HT-29 (cell line): Measurements from ENCODE around the gene PCDHB7. TPM values are rescaled to one million over a fixed set of nuclear protein-coding genes. Genes with fewer than 3 reads are reported as not detected.
"Not testable (repeated sequence)": the region's sequence is repeated elsewhere in the genome, so short reads cannot be mapped to it uniquely, and the experiment has no call there.

Source experiments
- DNase-seq: peaks from one replicate; pipeline ENCODE4 v3.0.0-alpha.2; 2015; ENCODE audit warnings: low spot score
- total RNA-seq: library from RNA; depleted of rRNA; stranded (reverse); fragments of >200 nt; shearing (Covaris generic); gene quantifications from 2 replicates; pipeline ENCODE4 v1.2.3, GENCODE V29; 2014

Gene PCDHB7
- total RNA-seq, 1 experiment from 2014 or later = 0.05 TPM

DNA sequence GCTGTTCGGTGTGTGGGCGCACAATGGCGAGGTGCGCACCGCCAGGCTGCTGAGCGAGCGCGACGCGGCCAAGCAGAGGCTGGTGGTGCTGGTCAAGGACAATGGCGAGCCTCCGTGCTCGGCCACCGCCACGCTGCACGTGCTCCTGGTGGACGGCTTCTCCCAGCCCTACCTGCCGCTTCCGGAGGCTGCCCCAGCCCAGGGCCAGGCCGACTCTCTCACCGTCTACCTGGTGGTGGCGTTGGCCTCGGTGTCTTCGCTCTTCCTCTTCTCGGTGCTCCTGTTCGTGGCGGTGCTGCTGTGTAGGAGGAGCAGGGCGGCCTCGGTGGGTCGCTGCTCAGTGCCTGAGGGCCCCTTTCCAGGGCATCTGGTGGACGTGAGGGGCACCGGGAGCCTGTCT lies 7.4 kb downstream of the PCDHB7 start:
- DNase-seq = not testable (repeated sequence)

DNA sequence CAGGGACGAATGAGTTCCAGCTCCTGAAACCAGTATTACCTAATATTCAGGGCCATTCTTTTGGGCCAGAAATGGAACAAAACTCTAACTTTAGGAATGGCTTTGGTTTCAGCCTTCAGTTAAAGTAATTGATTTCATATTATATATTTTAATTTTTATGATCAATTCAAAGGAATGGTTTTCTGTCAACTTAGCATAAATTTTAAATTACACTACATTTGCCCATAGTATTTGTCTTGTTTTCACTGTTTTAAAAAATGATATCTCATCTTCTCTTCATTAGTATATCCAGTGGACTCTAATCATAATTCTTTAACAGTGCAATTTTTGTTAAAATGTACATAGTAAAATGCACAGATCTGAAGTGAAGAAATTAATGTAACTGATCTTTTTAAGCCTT lies 7.9 kb downstream of the PCDHB7 start:
- DNase-seq = no peak

DNA sequence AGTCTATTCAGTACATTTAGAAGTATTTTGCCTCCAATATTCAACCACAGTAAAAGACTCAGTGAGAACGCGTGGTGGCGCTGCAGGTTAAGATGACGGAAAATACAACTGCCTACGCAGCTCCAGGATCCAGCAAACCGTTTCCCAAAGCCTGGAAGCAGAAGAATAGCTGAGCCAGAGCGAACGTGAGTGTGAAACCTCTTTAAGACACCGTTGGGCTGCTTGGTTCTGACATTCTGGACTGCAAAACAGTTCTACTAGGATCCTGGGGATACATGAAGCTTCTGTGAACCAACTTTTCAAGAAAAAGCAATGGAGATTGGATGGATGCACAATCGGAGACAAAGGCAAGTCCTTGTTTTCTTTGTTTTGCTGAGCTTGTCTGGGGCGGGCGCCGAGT lies 9.8 kb downstream of the PCDHB7 start, which contains the start of gene PCDHB16:
Gene PCDHB16, plus strand, starts transcription at position 140 of the 400 bp plus-strand sequence. Its CDS starts 173 bp downstream, at position 313.
- peak; percentile 35 for DNase-seq

DNA sequence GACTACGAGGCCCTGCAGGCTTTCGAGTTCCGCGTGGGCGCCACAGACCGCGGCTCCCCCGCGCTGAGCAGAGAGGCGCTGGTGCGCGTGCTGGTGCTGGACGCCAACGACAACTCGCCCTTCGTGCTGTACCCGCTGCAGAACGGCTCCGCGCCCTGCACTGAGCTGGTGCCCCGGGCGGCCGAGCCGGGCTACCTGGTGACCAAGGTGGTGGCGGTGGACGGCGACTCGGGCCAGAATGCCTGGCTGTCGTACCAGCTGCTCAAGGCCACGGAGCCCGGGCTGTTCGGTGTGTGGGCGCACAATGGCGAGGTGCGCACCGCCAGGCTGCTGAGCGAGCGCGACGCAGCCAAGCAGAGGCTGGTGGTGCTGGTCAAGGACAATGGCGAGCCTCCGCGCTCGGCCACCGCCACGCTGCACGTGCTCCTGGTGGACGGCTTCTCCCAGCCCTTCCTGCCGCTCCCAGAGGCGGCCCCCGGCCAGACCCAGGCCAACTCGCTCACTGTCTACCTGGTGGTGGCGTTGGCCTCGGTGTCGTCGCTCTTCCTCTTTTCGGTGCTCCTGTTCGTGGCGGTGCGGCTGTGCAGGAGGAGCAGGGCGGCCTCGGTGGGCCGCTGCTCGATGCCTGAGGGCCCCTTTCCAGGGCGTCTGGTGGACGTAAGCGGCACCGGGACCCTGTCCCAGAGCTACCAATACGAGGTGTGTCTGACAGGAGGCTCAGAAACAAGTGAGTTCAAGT lies 11.8 kb downstream of the PCDHB7 start:
- DNase-seq = not testable (repeated sequence)

DNA sequence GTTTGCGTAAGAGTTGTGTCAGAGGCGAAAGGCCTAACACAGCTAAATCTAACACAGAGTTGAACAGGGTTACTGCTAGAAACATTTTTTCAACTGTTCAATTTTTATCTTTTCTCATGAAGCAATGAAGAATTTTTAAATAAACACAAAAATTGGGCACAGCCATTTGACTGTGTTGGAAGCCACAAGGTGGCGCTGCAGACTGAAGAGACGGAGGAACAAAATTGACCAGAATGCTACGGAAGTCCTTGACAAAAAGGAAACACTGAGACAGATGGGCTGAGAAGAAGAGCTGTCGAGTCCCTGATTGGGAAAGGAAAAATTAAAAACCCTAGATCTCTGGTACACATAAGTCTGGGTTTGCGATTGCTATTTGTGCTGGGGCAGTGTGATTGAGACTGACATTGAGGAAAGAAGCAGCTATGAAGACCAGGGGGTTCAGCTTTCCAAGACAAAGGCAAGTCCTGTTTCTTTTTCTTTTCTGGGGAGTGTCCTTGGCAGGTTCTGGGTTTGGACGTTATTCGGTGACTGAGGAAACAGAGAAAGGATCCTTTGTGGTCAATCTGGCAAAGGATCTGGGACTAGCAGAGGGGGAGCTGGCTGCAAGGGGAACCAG lies 14.6 kb downstream of the PCDHB7 start, which contains the start of gene PCDHB9:
Gene PCDHB9, plus strand, starts transcription at position 265 of the 616 bp plus-strand sequence. Its CDS starts 158 bp downstream, at position 423.
- no peak for DNase-seq

DNA sequence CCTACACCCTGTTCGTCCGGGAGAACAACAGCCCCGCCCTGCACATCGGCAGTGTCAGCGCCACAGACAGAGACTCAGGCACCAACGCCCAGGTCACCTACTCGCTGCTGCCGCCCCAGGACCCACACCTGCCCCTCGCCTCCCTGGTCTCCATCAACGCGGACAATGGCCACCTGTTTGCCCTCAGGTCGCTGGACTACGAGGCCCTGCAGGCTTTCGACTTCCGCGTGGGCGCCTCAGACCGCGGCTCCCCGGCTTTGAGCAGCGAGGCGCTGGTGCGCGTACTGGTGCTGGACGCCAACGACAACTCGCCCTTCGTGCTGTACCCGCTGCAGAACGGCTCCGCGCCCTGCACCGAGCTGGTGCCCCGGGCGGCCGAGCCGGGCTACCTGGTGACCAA lies 16.2 kb downstream of the PCDHB7 start:
- DNase-seq = not testable (repeated sequence)

DNA sequence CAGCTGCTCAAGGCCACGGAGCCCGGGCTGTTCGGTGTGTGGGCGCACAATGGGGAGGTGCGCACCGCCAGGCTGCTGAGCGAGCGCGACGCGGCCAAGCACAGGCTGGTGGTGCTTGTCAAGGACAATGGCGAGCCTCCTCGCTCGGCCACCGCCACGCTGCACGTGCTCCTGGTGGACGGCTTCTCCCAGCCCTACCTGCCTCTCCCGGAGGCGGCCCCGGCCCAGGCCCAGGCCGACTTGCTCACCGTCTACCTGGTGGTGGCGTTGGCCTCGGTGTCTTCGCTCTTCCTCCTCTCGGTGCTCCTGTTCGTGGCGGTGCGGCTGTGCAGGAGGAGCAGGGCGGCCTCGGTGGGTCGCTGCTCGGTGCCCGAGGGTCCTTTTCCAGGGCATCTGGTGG lies 16.7 kb downstream of the PCDHB7 start:
- not testable (repeated sequence) for DNase-seq

DNA sequence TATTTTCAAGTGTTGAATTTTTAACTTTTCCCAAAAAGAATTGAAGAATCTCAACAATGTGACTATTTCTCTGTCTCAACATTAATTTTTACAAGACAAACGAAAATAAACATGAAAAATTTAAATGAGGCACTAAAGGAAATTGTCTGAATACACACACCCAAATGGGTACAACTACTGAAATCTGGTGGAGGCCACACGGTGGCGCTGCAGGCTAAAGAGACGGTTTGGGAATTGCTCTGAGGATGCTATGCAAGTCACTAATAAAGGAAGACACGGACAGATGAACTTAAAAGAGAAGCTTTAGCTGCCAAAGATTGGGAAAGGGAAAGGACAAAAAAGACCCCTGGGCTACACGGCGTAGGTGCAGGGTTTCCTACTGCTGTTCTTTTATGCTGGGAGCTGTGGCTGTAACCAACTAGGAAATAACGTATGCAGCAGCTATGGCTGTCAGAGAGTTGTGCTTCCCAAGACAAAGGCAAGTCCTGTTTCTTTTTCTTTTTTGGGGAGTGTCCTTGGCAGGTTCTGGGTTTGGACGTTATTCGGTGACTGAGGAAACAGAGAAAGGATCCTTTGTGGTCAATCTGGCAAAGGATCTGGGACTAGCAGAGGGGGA lies 19.8 kb downstream of the PCDHB7 start, which contains the start of gene PCDHB10:
Gene PCDHB10, plus strand, starts transcription at position 244 of the 616 bp plus-strand sequence. Its CDS starts 200 bp downstream, at position 444.
- peak; percentile 54 for DNase-seq

DNA sequence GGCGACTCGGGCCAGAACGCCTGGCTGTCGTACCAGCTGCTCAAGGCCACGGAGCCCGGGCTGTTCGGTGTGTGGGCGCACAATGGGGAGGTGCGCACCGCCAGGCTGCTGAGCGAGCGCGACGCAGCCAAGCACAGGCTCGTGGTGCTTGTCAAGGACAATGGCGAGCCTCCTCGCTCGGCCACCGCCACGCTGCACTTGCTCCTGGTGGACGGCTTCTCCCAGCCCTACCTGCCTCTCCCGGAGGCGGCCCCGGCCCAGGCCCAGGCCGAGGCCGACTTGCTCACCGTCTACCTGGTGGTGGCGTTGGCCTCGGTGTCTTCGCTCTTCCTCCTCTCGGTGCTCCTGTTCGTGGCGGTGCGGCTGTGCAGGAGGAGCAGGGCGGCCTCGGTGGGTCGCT lies 21.9 kb downstream of the PCDHB7 start:
- not testable (repeated sequence) for DNase-seq

DNA sequence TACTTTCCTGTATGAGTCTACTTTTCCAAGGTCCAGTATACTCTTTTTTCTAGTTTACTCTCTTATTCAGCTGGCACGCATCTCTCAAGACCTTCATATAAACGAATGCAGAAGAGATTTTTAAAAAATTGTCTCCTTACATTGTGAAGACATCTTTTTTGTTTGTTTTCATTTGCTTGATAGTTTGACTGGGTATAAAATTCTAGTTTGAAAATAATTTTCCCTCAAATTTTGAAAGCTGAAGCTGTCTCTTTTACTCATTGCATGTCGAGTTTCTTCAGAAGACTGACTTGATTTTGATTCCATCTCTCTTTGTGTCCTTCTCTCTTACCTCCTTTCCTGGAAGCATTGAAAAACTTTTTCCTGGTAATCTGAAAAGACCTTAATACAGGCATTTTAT lies 23.9 kb downstream of the PCDHB7 start:
- DNase-seq = no peak

DNA sequence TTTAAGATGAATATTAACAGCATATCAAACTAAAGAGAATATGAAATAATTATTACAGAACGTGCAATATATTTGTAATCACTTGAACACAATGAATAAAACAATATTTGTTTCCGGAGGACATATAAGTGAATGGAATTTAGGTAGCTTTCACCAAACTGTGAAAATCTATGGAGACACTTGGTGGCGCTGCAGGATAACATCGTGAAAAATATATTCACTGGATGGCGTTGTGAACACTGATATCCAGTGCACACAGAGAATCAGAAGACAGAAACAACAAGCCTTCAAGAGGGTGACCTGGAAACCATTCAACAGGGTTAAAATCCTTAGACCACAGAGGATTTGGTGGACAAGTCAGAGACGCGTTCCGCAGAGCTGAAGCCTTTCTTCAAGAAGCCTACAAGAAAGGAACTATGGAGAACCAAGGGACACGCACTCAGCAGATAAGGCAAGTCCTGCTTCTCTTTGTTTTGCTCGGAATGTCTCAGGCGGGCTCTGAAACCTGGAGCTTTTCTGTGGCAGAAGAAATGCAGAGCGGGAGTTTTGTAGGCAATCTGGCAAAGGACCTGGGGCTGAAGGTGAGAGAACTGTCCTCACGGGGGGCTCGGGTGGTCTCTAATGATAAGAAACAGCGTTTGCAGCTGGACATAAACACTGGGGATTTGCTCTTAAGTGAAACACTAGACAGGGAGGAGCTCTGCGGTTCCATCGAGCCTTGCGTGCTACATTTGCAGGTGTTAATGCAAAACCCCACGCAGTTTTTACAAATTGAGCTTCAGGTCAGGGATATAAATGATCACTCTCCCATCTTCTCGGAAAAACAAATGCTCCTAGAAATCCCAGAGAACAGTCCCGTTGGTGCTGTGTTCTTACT lies 27.2 kb downstream of the PCDHB7 start, which contains the start of gene PCDHB11:
Gene PCDHB11, plus strand, starts transcription at position 269 of the 877 bp plus-strand sequence. Its CDS starts 148 bp downstream, at position 417.
- no peak for DNase-seq

DNA sequence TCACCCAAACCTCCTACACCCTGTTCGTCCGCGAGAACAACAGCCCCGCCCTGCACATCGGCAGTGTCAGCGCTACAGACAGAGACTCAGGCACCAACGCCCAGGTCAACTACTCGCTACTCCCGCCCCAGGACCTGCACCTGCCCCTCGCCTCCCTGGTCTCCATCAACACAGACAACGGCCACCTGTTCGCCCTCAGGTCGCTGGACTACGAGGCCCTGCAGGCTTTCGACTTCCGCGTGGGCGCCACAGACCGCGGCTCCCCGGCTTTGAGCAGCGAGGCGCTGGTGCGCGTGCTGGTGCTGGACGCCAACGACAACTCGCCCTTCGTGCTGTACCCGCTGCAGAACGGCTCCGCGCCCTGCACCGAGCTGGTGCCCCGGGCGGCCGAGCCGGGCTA lies 28.7 kb downstream of the PCDHB7 start:
- DNase-seq = not testable (repeated sequence)

DNA sequence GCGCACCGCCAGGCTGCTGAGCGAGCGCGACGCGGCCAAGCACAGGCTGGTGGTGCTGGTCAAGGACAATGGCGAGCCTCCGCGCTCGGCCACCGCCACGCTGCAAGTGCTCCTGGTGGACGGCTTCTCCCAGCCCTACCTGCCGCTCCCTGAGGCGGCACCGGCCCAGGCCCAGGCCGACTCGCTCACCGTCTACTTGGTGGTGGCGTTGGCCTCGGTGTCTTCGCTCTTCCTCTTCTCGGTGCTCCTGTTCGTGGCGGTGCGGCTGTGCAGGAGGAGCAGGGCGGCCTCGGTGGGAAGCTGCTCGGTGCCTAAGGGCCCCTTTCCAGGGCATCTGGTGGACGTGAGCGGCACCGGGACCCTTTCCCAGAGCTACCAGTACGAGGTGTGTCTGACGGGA lies 29.2 kb downstream of the PCDHB7 start:
- not testable (repeated sequence) for DNase-seq

DNA sequence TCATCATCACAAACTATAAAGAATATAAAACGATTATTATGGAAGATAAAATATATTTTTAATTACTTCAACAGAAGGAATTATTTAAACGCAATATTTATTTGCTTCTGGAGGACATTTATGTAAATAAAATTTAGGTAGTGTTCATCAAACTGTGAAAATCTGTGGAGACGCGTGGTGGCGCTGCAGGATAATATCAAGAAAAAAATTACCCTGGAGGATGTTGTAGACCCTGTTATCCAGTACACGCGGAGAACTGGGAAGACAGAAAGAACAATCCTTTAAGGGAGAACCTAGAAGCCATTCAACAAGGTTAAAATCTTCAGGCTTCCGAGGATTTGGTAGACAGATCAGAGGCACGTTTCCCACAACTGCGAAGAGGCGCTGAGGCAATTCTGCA lies 36.0 kb downstream of the PCDHB7 start, which contains the start of gene PCDHB12:
Gene PCDHB12, plus strand, starts transcription at position 242 of the 400 bp plus-strand sequence. CDS start 189 bp downstream, outside the sequence.
- DNase-seq = no peak

DNA sequence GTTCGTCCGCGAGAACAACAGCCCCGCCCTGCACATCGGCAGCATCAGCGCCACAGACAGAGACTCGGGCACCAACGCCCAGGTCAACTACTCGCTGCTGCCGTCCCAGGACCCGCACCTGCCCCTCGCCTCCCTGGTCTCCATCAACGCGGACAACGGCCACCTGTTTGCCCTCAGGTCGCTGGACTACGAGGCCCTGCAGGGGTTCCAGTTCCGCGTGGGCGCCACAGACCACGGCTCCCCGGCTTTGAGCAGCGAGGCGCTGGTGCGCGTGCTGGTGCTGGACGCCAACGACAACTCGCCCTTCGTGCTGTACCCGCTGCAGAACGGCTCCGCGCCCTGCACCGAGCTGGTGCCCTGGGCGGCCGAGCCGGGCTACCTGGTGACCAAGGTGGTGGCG lies 37.8 kb downstream of the PCDHB7 start:
- not testable (repeated sequence) for DNase-seq

DNA sequence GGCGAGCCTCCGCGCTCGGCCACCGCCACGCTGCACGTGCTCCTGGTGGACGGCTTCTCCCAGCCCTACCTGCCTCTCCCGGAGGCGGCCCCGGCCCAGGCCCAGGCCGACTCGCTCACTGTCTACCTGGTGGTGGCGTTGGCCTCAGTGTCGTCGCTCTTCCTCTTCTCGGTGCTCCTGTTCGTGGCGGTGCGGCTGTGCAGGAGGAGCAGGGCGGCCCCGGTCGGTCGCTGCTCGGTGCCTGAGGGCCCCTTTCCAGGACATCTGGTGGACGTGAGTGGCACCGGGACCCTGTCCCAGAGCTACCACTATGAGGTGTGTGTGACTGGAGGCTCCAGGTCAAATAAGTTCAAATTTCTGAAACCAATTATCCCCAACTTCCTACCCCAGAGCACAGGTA lies 38.4 kb downstream of the PCDHB7 start:
- DNase-seq = not testable (repeated sequence)

DNA sequence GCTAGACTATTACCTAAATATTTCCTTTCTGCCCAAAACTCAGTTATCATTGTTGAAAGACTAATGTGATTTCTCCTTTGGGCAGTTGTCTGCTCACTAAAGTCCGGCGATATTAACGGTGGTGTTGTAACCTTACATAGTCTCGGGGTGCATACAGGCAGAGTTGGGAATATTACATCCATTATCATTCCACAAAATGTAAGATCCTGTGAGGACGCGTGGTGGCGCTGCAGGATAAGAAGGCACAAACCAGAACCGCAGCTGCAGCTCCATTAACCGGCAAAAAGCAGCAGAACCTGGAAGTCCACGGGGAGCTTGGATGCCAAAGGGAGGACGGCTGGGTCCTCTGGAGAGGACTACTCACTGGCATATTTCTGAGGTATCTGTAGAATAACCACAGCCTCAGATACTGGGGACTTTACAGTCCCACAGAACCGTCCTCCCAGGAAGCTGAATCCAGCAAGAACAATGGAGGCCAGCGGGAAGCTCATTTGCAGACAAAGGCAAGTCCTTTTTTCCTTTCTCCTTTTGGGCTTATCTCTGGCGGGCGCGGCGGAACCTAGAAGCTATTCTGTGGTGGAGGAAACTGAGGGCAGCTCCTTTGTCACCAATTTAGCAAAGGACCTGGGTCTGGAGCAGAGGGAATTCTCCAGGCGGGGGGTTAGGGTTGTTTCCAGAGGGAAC lies 41.4 kb downstream of the PCDHB7 start, which contains the start of gene PCDHB13:
Gene PCDHB13, plus strand, starts transcription at position 264 of the 684 bp plus-strand sequence. Its CDS starts 205 bp downstream, at position 469.
- DNase-seq = not testable (repeated sequence)

DNA sequence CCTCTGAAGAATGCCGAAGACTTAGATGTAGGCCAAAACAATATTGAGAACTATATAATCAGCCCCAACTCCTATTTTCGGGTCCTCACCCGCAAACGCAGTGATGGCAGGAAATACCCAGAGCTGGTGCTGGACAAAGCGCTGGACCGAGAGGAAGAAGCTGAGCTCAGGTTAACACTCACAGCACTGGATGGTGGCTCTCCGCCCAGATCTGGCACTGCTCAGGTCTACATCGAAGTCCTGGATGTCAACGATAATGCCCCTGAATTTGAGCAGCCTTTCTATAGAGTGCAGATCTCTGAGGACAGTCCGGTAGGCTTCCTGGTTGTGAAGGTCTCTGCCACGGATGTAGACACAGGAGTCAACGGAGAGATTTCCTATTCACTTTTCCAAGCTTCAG lies 42.1 kb downstream of the PCDHB7 start:
- not testable (repeated sequence) for DNase-seq

DNA sequence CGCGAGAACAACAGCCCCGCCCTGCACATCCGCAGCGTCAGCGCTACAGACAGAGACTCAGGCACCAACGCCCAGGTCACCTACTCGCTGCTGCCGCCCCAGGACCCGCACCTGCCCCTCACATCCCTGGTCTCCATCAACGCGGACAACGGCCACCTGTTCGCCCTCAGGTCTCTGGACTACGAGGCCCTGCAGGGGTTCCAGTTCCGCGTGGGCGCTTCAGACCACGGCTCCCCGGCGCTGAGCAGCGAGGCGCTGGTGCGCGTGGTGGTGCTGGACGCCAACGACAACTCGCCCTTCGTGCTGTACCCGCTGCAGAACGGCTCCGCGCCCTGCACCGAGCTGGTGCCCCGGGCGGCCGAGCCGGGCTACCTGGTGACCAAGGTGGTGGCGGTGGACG lies 43.1 kb downstream of the PCDHB7 start:
- not testable (repeated sequence) for DNase-seq

DNA sequence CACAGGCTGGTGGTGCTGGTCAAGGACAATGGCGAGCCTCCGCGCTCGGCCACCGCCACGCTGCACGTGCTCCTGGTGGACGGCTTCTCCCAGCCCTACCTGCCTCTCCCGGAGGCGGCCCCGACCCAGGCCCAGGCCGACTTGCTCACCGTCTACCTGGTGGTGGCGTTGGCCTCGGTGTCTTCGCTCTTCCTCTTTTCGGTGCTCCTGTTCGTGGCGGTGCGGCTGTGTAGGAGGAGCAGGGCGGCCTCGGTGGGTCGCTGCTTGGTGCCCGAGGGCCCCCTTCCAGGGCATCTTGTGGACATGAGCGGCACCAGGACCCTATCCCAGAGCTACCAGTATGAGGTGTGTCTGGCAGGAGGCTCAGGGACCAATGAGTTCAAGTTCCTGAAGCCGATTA lies 43.6 kb downstream of the PCDHB7 start:
- not testable (repeated sequence) for DNase-seq
